HEK293T (cell line): Measurements from ENCODE around the gene MYO18A.

Experiments used
- CTCF ChIA-PET: fragments of 350-600 bp; formaldehyde crosslinking; extraction: SDS; loops from one replicate; lab custom pipeline; 2021; ENCODE audit warnings: antibody characterized with exemption, inconsistent platforms; lab: Yijun Ruan, JAX
- POLR2A ChIA-PET: fragments of 350-600 bp; formaldehyde crosslinking; extraction: SDS; loops from one replicate; lab custom pipeline; 2020; ENCODE audit warnings: antibody characterized with exemption, inconsistent platforms; lab: Yijun Ruan, JAX
- DNase-seq: peaks from one replicate; pipeline ENCODE4 v3.0.0; 2012; ENCODE audit warnings: mixed read lengths; ENCODE audit errors: extremely low spot score
- ARNT ChIP-seq: fragments of 450-650 bp; IDR thresholded peaks from 2 replicates; pipeline ENCODE4 v1.6.1; 2017; ENCODE audit warnings: mild to moderate bottlenecking
- BHLHE40 ChIP-seq: fragments of 450-650 bp; IDR thresholded peaks from 2 replicates; pipeline ENCODE4 v1.6.1; 2016; ENCODE audit warnings: mild to moderate bottlenecking, moderate library complexity, borderline replicate concordance
- CTBP1 ChIP-seq: fragments of 450-650 bp; IDR thresholded peaks from 2 replicates; pipeline ENCODE4 v1.6.1; 2016; ENCODE audit warnings: borderline replicate concordance
- ELF4 ChIP-seq: fragments of 450-650 bp; IDR thresholded peaks from 2 replicates; pipeline ENCODE4 v1.6.1; 2017; ENCODE audit warnings: antibody characterized with exemption
- FOXA1 ChIP-seq: fragments of 450-650 bp; IDR thresholded peaks from 2 replicates; pipeline ENCODE4 v1.6.1; 2016; ENCODE audit warnings: mild to moderate bottlenecking
- FOXK2 ChIP-seq: fragments of 450-650 bp; IDR thresholded peaks from 2 replicates; pipeline ENCODE4 v1.6.1; 2016; ENCODE audit warnings: mild to moderate bottlenecking
- FOXM1 ChIP-seq: fragments of 450-650 bp; IDR thresholded peaks from 2 replicates; pipeline ENCODE4 v1.6.1; 2017; ENCODE audit warnings: mild to moderate bottlenecking, borderline replicate concordance
- HDGF ChIP-seq: fragments of 450-650 bp; IDR thresholded peaks from 2 replicates; pipeline ENCODE4 v1.6.1; 2017; ENCODE audit warnings: antibody characterized with exemption, borderline replicate concordance
- L3MBTL2 ChIP-seq: fragments of 450-650 bp; conservative IDR thresholded peaks from 2 replicates; pipeline ENCODE4 v1.6.1; 2016; ENCODE audit warnings: mild to moderate bottlenecking
- LEF1 ChIP-seq: fragments of 450-650 bp; IDR thresholded peaks from 2 replicates; pipeline ENCODE4 v1.6.1; 2017; ENCODE audit warnings: mild to moderate bottlenecking, borderline replicate concordance
- NFRKB ChIP-seq: fragments of 450-650 bp; IDR thresholded peaks from 2 replicates; pipeline ENCODE4 v1.6.1; 2016; ENCODE audit warnings: mild to moderate bottlenecking, moderate library complexity
- PKNOX1 ChIP-seq: fragments of 450-650 bp; IDR thresholded peaks from 2 replicates; pipeline ENCODE4 v1.6.1; 2016
- SP1 ChIP-seq: fragments of 450-650 bp; IDR thresholded peaks from 2 replicates; pipeline ENCODE4 v1.6.1; 2017
- SUZ12 ChIP-seq: fragments of 450-650 bp; IDR thresholded peaks from 2 replicates; pipeline ENCODE4 v1.6.1; 2016; ENCODE audit warnings: mild to moderate bottlenecking
- TARDBP ChIP-seq: fragments of 450-650 bp; IDR thresholded peaks from 2 replicates; pipeline ENCODE4 v1.6.1; 2016
- ZNF384 ChIP-seq: fragments of 450-650 bp; IDR thresholded peaks from 2 replicates; pipeline ENCODE4 v1.6.1; 2016

The MYO18A gene

DNA sequence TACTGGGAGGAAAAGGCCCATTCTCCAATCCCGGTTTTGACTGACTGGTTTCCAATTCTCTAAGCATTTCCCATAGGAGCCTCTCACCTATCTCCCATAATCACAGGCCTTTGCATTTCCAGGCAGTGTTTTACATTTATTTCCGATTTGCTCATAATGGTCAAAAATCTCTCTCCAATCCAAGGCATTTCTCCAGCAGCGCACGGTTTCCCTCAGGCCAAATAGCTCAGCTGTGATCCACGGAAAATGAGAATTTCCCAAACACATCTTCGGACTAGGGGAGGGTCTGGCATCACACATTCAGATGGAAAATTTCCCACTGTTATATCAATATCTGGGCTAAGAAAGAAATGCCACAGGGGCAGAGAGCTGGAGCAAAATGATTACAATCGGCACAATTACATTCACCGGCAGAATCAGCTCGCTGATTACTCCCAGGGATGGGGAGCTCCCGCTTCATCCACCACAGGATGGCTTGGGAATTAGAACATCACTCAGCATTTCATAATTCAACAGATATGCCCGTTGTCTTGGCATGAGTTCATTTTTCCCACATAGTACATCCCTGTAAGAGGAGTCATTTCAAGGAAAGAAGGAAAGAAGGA is 130.6 kb downstream of the MYO18A start:
- ChIA-PET POLR2A (no interaction called here), CTCF (no interaction called here)
- no peak for TF ChIP-seq L3MBTL2
- TF ChIP-seq FOXM1 = no peak
- TF ChIP-seq PKNOX1 = no peak
- TF ChIP-seq NFRKB = no peak
- TF ChIP-seq TARDBP = no peak
- no peak for TF ChIP-seq ELF4
- no peak for TF ChIP-seq BHLHE40
- no peak for TF ChIP-seq ARNT
- no peak for TF ChIP-seq SP1
- no peak for TF ChIP-seq FOXK2
- no peak for TF ChIP-seq SUZ12
- TF ChIP-seq FOXA1 = no peak
- TF ChIP-seq LEF1 = no peak
- DNase-seq = no peak

DNA sequence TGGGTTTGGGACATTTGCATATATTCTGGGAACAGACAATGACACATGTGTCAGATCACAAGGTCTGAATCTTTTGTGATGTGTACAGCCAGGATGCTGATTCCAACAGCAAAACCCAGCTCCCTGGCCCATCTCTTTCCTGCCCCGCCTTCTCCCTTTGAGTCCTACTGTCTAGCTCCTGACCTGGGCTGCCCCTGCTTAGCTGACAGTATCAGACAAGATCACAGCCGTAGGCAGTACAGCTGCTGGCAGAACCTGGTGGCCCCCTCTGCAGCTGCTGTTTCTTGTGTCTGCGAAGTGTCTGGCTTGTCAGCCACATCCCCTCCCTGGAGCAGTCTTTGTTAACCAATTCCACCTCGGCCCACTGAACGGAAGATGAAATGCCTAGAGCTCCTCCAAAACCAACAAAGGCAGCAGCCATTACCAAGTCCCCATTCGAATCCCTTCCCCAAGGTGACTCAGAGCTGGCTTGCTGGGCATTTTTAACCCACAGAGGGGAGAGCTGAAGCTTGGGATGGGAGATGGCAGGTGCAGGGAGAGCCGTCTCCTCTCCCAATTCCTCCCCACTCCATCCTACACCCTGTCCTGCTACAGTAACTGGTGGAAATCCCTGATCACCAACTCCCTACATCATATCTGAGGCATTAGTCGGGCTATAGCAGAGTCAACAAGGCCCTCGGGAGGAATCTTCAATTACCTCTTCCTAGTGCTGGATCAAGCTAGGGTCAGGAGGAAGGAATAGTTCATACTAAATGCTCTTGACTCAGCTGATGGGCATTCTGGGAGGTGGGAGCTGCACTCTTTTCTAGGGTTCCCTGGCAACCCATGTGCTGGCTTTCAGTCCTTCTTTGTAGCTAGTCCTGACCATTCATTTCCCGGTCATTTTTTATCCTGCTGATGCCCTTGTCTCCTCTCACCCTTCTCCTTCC is 131.5 kb downstream of the MYO18A start:
- POLR2A ChIA-PET = interaction anchor here (1.6 kb wide), 1 partner anchor 10 kb away, joined by 7 read pairs; no protein-coding TSS in a partner anchor
- no peak for DNase-seq
- CTCF ChIA-PET = interaction anchor here (0.6 to 1.7 kb wide), 5 partner anchors 68 to 387 kb away, joined by 3 to 7 read pairs (median 3); partner anchors contain the start of gene SUPT6H
- TF ChIP-seq NFRKB (no peak), PKNOX1 (no peak), FOXK2 (no peak)

GRCh38 chr17:29046473-29046839 is 133.7 kb downstream of the MYO18A start:
- TF ChIP-seq SUZ12 = no peak
- TF ChIP-seq LEF1 = no peak
- TF ChIP-seq TARDBP = no peak
- TF ChIP-seq FOXK2 = no peak
- TF ChIP-seq HDGF = no peak
- no peak for TF ChIP-seq NFRKB
- no peak for TF ChIP-seq PKNOX1
- no peak for TF ChIP-seq ELF4
- no peak for TF ChIP-seq L3MBTL2
- TF ChIP-seq BHLHE40 = no peak
- TF ChIP-seq SP1 = no peak
- TF ChIP-seq FOXA1 = no peak
- no peak for TF ChIP-seq ARNT
- TF ChIP-seq ZNF384 = no peak
- POLR2A ChIA-PET = no interaction called here

DNA sequence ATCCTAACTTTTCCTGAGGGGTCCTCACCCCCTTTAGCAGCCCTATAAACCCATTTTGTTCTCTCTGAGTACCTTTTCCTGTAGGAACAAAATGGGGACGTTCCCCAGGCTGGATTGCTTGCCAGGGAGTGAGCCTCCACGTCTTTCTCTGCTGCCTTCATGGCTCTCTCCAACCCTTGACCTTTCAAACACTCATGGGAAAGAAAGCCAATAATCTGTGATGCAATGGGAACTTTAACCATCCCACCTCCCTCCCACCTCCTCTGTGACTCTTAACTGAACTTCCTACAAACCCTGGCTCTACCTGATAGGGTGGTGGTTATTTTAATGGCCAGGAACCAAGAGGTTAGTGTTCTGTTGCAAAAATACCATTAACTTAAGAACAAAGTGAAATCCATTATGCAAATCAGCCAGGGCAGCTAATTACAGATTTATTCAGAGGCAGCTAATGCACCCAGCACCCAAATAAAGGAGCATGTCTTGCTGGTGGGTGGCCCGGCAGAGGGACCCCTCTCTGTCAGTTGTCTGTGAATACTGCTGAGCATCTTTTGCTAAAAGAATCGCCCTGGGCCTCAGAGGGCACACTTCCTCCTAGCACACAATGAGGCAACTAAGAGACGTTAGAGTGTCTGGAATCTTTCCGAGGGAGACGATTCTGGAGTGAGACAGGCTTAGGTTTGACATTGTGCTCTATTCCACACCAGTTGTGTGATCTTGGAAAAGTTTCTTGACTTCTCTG is 134.3 kb downstream of the MYO18A start:
- ChIA-PET POLR2A (no interaction called here), CTCF (no interaction called here)
- TF ChIP-seq ARNT (no peak), TARDBP (no peak), LEF1 (no peak), HDGF (no peak), L3MBTL2 (no peak), SUZ12 (no peak), NFRKB (no peak), FOXM1 (no peak), SP1 (no peak), ELF4 (no peak), FOXA1 (no peak), BHLHE40 (no peak)
- no peak for DNase-seq

More at GRCh38 chr17:29046473-29046839, 133.7 kb downstream of the MYO18A start:
- DNase-seq = no peak
- CTCF ChIA-PET = interaction anchor here (0.7 kb wide), 1 partner anchor 36 kb away, joined by 3 read pairs; no protein-coding TSS in a partner anchor

DNA sequence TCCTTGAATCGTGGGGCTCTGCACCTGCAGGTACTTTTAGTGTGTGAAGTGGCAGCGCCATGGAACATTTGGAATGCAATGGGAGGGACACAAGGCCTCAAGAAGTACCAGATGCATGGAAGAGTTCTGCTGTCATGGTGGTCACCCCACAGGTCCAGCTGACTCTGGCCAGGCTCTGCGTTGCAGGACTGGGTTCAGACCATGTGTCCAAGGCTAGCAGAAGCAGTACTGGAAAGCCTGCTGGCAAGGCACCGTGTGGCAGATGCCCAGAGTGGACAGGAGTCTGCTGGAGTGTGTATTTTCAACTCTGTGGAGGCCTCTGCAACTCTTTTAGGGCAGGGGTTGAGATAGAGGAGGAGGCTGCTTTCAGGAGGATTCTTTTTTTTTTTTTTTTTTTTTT is 135.2 kb downstream of the MYO18A start:
- no peak for DNase-seq
- CTCF ChIA-PET = no interaction called here
- POLR2A ChIA-PET = no interaction called here
- TF ChIP-seq L3MBTL2 (no peak), PKNOX1 (no peak), NFRKB (no peak), FOXK2 (no peak), BHLHE40 (no peak), FOXA1 (no peak), SUZ12 (no peak), LEF1 (no peak), TARDBP (no peak), SP1 (no peak), CTBP1 (no peak), FOXM1 (no peak), HDGF (no peak), ELF4 (no peak)
